Activated gamma-delta T cell treated with anti-CD3 and anti-CD28 coated beads, Interleukin-2, amount 50 U/mL, for 16 hours (primary cell): Measurements from ENCODE around the gene MRPL23.

Experiments
- DNase-seq: peaks from one replicate; pipeline ENCODE4 v3.0.0-alpha.2; 2020; ENCODE audit warnings: low read depth

The MRPL23 gene

GRCh38 chr11:1990872-1991578 lies 43.9 kb downstream of the MRPL23 start:
- no peak for DNase-seq

GRCh38 chr11:1992111-1992510 lies 45.0 kb downstream of the MRPL23 start:
- DNase-seq, result no peak

GRCh38 chr11:1994121-1994520 lies 47.0 kb downstream of the MRPL23 start:
- no peak for DNase-seq

- no peak for DNase-seq
Measured at GRCh38 chr11:1997755-1998154, 50.6 kb downstream of the MRPL23 start, which contains the start of gene H19. Gene H19 (minus strand): TSS chr11:1997842.

- DNase-seq, result no peak
Measured at GRCh38 chr11:1998290-1998689, 51.2 kb downstream of the MRPL23 start.

- DNase-seq, result no peak
Measured at GRCh38 chr11:1998861-1999260, 51.7 kb downstream of the MRPL23 start.

GRCh38 chr11:2002042-2002776 lies 55.1 kb downstream of the MRPL23 start:
- DNase-seq, result no peak

GRCh38 chr11:2002807-2003206 lies 55.7 kb downstream of the MRPL23 start:
- DNase-seq, result no peak

GRCh38 chr11:2004466-2004865 lies 57.3 kb downstream of the MRPL23 start:
- DNase-seq, result no peak
